WTC11 (cell line): Measurements from ENCODE around the gene SVOP. TPM values are rescaled to one million over a fixed set of nuclear protein-coding genes. Genes with fewer than 3 reads are reported as not detected.

Experiments used
- ATAC-seq: fragments of 200-7000 bp; cut with Tn5 transposase; 2 replicates; pipeline ENCODE4 v1.10.0; 2021; ENCODE audit warnings: mild to moderate bottlenecking, moderate library complexity
- CTCF ChIA-PET: fragments of 300-600 bp; sonication (Branson Sonifier 250); formaldehyde crosslinking; loops from one replicate; lab custom pipeline; 2021; ENCODE audit warnings: antibody characterized with exemption; lab: Charles Lee
- POLR2A ChIA-PET: fragments of 350-600 bp; sonication (Branson Sonifier 250); formaldehyde crosslinking; loops from one replicate; lab custom pipeline; 2021; ENCODE audit warnings: antibody characterized with exemption; lab: Charles Lee
- DNase-seq: peaks from one replicate; pipeline ENCODE4 v3.0.0; 2021; ENCODE audit warnings: low spot score
- H3K27ac Mint-ChIP-seq: 2 replicates; pipeline ENCODE4 v1.8.0; 2021; ENCODE audit warnings: mixed read lengths
- H3K27me3 Mint-ChIP-seq: 2 replicates; pipeline ENCODE4 v1.8.0; 2021; ENCODE audit warnings: low read depth, mild to moderate bottlenecking, moderate library complexity, mixed read lengths
- H3K36me3 Mint-ChIP-seq: 2 replicates; pipeline ENCODE4 v1.8.0; 2021; ENCODE audit warnings: mixed read lengths
- H3K4me1 Mint-ChIP-seq: 2 replicates; pipeline ENCODE4 v1.8.0; 2022; ENCODE audit warnings: mixed read lengths
- H3K4me3 Mint-ChIP-seq: 2 replicates; pipeline ENCODE4 v1.8.0; 2021; ENCODE audit warnings: mild to moderate bottlenecking, moderate library complexity, mixed read lengths
- H3K9me3 Mint-ChIP-seq: 2 replicates; pipeline ENCODE4 v1.8.0; 2021; ENCODE audit warnings: mixed read lengths
- ATF1 ChIP-seq: sonication (generic); formaldehyde crosslinking; IDR thresholded peaks from 2 replicates; pipeline ENCODE4 v1.8.1; 2023; ENCODE audit warnings: mild to moderate bottlenecking, moderate library complexity, missing genetic modification reagents
- GABPB1 ChIP-seq: sonication (generic); formaldehyde crosslinking; IDR thresholded peaks from 2 replicates; pipeline ENCODE4 v1.8.1; 2023; ENCODE audit warnings: mild to moderate bottlenecking, missing genetic modification reagents
- JUN ChIP-seq: sonication (generic); formaldehyde crosslinking; IDR thresholded peaks from 2 replicates; pipeline ENCODE4 v1.8.0; 2023; ENCODE audit warnings: mild to moderate bottlenecking, missing genetic modification reagents
- OVOL2 ChIP-seq: fragments of 250-450 bp; sonication (Bioruptor Pico); IDR thresholded peaks from 2 replicates; pipeline ENCODE4 v1.9.0; 2021; ENCODE audit warnings: mild to moderate bottlenecking, borderline replicate concordance
- RELA ChIP-seq: sonication (generic); formaldehyde crosslinking; IDR thresholded peaks from 2 replicates; pipeline ENCODE4 v1.8.1; 2022; ENCODE audit warnings: missing genetic modification reagents, mild to moderate bottlenecking, borderline replicate concordance
- TP53 ChIP-seq: sonication (generic); formaldehyde crosslinking; IDR thresholded peaks from 2 replicates; pipeline ENCODE4 v1.8.1; 2023; ENCODE audit warnings: mild to moderate bottlenecking, missing genetic modification reagents
- ZNF121 ChIP-seq: sonication (generic); formaldehyde crosslinking; IDR thresholded peaks from 2 replicates; pipeline ENCODE4 v1.8.0; 2023; ENCODE audit warnings: missing genetic modification reagents
- ZNF317 ChIP-seq: sonication (generic); formaldehyde crosslinking; IDR thresholded peaks from 2 replicates; pipeline ENCODE4 v1.8.1; 2023; ENCODE audit warnings: low read depth, mild to moderate bottlenecking, moderate library complexity, missing genetic modification reagents, borderline replicate concordance
- ZNF416 ChIP-seq: fragments of 250-450 bp; sonication (Bioruptor Pico); IDR thresholded peaks from 2 replicates; pipeline ENCODE4 v1.9.0; 2021; ENCODE audit warnings: mild to moderate bottlenecking, inconsistent platforms
- ZNF671 ChIP-seq: fragments of 250-450 bp; sonication (Bioruptor Pico); IDR thresholded peaks from 2 replicates; pipeline ENCODE4 v1.8.0; 2021; ENCODE audit warnings: mild to moderate bottlenecking
- total RNA-seq: library from RNA; stranded (reverse); gene quantifications from 3 replicates; pipeline ENCODE4 v1.2.3, GENCODE V29; 2021
- TF ChIP-seq, protein P1 (sequence below): sonication (generic); formaldehyde crosslinking; IDR thresholded peaks from 2 replicates; pipeline ENCODE4 v1.8.0; 2022; ENCODE audit warnings: mild to moderate bottlenecking, missing genetic modification reagents
- TF ChIP-seq, protein P2 (sequence below): sonication (generic); formaldehyde crosslinking; IDR thresholded peaks from 2 replicates; pipeline ENCODE4 v1.8.0; 2022; ENCODE audit warnings: mild to moderate bottlenecking, missing genetic modification reagents
- TF ChIP-seq, protein P3 (sequence below): sonication (generic); formaldehyde crosslinking; conservative IDR thresholded peaks from 2 replicates; pipeline ENCODE4 v1.8.1; 2022; ENCODE audit warnings: mild to moderate bottlenecking, missing genetic modification reagents
- TF ChIP-seq, protein P4 (sequence below): sonication (generic); formaldehyde crosslinking; IDR thresholded peaks from 2 replicates; pipeline ENCODE4 v1.8.0; 2023; ENCODE audit warnings: missing genetic modification reagents
- TF ChIP-seq, protein P5 (sequence below): sonication (generic); formaldehyde crosslinking; IDR thresholded peaks from 2 replicates; pipeline ENCODE4 v1.8.1; 2022; ENCODE audit warnings: missing genetic modification reagents, borderline replicate concordance
- TF ChIP-seq, protein P6 (sequence below): fragments of 250-450 bp; sonication (Bioruptor Pico); IDR thresholded peaks from 2 replicates; pipeline ENCODE4 v1.9.0; 2021; ENCODE audit warnings: mild to moderate bottlenecking, borderline replicate concordance

Gene SVOP
- total RNA-seq, 1 experiment from 2014 or later, result 0.04 TPM

DNA sequence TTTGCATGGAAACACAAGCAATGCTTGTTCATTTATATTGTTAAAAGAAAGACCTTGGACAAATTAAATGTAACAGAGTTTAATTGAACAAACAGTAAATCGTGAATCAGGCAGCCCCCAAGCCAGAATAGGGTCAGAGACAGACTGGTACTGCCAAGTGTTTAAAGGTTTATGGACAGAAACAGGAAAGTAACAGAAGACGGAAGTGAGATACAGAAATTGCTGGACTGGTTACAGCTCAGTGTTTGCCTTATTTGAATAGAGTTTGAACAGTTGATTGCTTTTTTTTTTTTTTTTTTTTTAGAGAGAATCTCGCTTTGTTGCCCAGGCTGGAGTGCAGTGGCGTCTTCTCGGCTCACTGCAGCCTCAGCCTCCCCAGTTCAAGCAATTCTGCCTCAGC lies 90.7 kb downstream of the SVOP start:
- no peaks in the 10 kb centered on the region; the same call in none of the 2 replicates for H3K27me3 Mint-ChIP-seq
- POLR2A ChIA-PET, result no interaction called here
- ATAC-seq (no peak), DNase-seq (no peak)
- TF ChIP-seq JUN, result no peak
- TF ChIP-seq, protein P1, sequence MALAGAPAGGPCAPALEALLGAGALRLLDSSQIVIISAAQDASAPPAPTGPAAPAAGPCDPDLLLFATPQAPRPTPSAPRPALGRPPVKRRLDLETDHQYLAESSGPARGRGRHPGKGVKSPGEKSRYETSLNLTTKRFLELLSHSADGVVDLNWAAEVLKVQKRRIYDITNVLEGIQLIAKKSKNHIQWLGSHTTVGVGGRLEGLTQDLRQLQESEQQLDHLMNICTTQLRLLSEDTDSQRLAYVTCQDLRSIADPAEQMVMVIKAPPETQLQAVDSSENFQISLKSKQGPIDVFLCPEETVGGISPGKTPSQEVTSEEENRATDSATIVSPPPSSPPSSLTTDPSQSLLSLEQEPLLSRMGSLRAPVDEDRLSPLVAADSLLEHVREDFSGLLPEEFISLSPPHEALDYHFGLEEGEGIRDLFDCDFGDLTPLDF (CRISPR knock-in tag), result no peak
- TF ChIP-seq, protein P2, sequence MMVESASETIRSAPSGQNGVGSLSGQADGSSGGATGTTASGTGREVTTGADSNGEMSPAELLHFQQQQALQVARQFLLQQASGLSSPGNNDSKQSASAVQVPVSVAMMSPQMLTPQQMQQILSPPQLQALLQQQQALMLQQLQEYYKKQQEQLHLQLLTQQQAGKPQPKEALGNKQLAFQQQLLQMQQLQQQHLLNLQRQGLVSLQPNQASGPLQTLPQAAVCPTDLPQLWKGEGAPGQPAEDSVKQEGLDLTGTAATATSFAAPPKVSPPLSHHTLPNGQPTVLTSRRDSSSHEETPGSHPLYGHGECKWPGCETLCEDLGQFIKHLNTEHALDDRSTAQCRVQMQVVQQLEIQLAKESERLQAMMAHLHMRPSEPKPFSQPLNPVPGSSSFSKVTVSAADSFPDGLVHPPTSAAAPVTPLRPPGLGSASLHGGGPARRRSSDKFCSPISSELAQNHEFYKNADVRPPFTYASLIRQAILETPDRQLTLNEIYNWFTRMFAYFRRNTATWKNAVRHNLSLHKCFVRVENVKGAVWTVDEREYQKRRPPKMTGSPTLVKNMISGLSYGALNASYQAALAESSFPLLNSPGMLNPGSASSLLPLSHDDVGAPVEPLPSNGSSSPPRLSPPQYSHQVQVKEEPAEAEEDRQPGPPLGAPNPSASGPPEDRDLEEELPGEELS (CRISPR knock-in tag), result no peak
- TF ChIP-seq OVOL2 (CRISPR knock-in tag), result no peak
- TF ChIP-seq, protein P3, sequence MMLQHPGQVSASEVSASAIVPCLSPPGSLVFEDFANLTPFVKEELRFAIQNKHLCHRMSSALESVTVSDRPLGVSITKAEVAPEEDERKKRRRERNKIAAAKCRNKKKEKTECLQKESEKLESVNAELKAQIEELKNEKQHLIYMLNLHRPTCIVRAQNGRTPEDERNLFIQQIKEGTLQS (CRISPR knock-in tag), result no peak
- no peak for TF ChIP-seq ZNF121
- no peak for TF ChIP-seq ZNF671 (CRISPR knock-in tag)
- TF ChIP-seq TP53, result no peak
- no peak for TF ChIP-seq ZNF416 (CRISPR knock-in tag)
- TF ChIP-seq ATF1 (CRISPR knock-in tag), result no peak
- H3K4me1 Mint-ChIP-seq, result peaks cover 6% of the 10 kb centered on the region
- H3K9me3 Mint-ChIP-seq, result peaks cover 22% of the 10 kb centered on the region
- H3K4me3 Mint-ChIP-seq, result no peak overlapping the region
- no peaks in the 10 kb centered on the region for H3K36me3 Mint-ChIP-seq
- CTCF ChIA-PET, result no interaction called here
- H3K27ac Mint-ChIP-seq, result no peak overlapping the region

DNA sequence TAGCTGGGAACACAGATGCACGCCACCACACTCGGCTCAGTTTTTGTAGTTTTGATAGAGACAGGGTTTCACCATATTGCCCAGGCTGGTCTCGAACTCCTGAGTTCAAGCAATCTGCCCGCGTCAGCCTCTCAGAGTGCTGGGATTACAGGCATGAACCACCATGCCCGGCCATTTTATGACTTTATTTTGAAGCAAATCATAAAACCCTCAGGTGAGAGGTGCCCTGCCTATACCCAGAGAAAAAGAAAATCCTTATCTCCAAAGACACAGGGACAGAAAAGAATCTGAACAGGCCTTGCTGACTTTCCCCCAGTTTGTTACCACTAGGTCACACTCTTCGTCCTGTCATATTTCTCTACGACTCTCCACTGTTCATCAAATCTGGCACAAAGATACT lies 92.2 kb downstream of the SVOP start:
- H3K27me3 Mint-ChIP-seq, result no peaks in the 10 kb centered on the region; the same call in none of the 2 replicates
- no peak for ATAC-seq
- no peaks in the 10 kb centered on the region for H3K36me3 Mint-ChIP-seq
- DNase-seq, result no peak
- H3K4me1 Mint-ChIP-seq, result peaks cover 6% of the 10 kb centered on the region
- peaks cover 27% of the 10 kb centered on the region for H3K9me3 Mint-ChIP-seq
- no peak overlapping the region for H3K4me3 Mint-ChIP-seq
- TF ChIP-seq, protein P1 (CRISPR knock-in tag), result no peak
- TF ChIP-seq TP53 (no peak), ZNF317 (CRISPR knock-in tag) (no peak), RELA (CRISPR knock-in tag) (no peak), GABPB1 (no peak)
- TF ChIP-seq, protein P4, sequence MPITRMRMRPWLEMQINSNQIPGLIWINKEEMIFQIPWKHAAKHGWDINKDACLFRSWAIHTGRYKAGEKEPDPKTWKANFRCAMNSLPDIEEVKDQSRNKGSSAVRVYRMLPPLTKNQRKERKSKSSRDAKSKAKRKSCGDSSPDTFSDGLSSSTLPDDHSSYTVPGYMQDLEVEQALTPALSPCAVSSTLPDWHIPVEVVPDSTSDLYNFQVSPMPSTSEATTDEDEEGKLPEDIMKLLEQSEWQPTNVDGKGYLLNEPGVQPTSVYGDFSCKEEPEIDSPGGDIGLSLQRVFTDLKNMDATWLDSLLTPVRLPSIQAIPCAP (CRISPR knock-in tag), result no peak
- TF ChIP-seq, protein P5, sequence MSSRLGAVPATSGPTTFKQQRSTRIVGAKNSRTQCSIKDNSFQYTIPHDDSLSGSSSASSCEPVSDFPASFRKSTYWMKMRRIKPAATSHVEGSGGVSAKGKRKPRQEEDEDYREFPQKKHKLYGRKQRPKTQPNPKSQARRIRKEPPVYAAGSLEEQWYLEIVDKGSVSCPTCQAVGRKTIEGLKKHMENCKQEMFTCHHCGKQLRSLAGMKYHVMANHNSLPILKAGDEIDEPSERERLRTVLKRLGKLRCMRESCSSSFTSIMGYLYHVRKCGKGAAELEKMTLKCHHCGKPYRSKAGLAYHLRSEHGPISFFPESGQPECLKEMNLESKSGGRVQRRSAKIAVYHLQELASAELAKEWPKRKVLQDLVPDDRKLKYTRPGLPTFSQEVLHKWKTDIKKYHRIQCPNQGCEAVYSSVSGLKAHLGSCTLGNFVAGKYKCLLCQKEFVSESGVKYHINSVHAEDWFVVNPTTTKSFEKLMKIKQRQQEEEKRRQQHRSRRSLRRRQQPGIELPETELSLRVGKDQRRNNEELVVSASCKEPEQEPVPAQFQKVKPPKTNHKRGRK (CRISPR knock-in tag), result no peak
- TF ChIP-seq, protein P6, sequence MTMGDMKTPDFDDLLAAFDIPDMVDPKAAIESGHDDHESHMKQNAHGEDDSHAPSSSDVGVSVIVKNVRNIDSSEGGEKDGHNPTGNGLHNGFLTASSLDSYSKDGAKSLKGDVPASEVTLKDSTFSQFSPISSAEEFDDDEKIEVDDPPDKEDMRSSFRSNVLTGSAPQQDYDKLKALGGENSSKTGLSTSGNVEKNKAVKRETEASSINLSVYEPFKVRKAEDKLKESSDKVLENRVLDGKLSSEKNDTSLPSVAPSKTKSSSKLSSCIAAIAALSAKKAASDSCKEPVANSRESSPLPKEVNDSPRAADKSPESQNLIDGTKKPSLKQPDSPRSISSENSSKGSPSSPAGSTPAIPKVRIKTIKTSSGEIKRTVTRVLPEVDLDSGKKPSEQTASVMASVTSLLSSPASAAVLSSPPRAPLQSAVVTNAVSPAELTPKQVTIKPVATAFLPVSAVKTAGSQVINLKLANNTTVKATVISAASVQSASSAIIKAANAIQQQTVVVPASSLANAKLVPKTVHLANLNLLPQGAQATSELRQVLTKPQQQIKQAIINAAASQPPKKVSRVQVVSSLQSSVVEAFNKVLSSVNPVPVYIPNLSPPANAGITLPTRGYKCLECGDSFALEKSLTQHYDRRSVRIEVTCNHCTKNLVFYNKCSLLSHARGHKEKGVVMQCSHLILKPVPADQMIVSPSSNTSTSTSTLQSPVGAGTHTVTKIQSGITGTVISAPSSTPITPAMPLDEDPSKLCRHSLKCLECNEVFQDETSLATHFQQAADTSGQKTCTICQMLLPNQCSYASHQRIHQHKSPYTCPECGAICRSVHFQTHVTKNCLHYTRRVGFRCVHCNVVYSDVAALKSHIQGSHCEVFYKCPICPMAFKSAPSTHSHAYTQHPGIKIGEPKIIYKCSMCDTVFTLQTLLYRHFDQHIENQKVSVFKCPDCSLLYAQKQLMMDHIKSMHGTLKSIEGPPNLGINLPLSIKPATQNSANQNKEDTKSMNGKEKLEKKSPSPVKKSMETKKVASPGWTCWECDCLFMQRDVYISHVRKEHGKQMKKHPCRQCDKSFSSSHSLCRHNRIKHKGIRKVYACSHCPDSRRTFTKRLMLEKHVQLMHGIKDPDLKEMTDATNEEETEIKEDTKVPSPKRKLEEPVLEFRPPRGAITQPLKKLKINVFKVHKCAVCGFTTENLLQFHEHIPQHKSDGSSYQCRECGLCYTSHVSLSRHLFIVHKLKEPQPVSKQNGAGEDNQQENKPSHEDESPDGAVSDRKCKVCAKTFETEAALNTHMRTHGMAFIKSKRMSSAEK (CRISPR knock-in tag), result no peak
- POLR2A ChIA-PET, result no interaction called here
- CTCF ChIA-PET, result no interaction called here
- no peak overlapping the region for H3K27ac Mint-ChIP-seq
